NCI-H1105 (cell line): ENCODE data around the gene HDAC4.
A peak's percentile ranks its signal among the peaks of the same experiment; 100 is the strongest.
"Not testable (repeated sequence)": the region's sequence is repeated elsewhere in the genome, so short reads cannot be mapped to it uniquely, and the experiment has no call there.

Experiments used
- DNase-seq: peaks from one replicate; lab custom pipeline; 2025; lab: John Stamatoyannopoulos, UW

HDAC4 gene

GRCh38 chr2:239186516-239187357, 214.1 kb downstream of the HDAC4 start:
- no peak for DNase-seq

GRCh38 chr2:239184968-239185903, 215.6 kb downstream of the HDAC4 start:
- no peak for DNase-seq

GRCh38 chr2:239184179-239184578, 216.6 kb downstream of the HDAC4 start:
- no peak for DNase-seq

- DNase-seq, result no peak
Observed at GRCh38 chr2:239182981-239183791, 217.6 kb downstream of the HDAC4 start.

GRCh38 chr2:239181903-239182581, 218.8 kb downstream of the HDAC4 start:
- DNase-seq, result peak; percentile 78

- DNase-seq, result peak; percentile 78
Observed at GRCh38 chr2:239181074-239181902, 219.5 kb downstream of the HDAC4 start.

- DNase-seq, result no peak
Observed at GRCh38 chr2:239180526-239181073, 220.2 kb downstream of the HDAC4 start.

- DNase-seq, result no peak
Observed at GRCh38 chr2:239179851-239180371, 220.9 kb downstream of the HDAC4 start.

GRCh38 chr2:239178954-239179353, 221.9 kb downstream of the HDAC4 start:
- no peak for DNase-seq

GRCh38 chr2:239178484-239178883, 222.3 kb downstream of the HDAC4 start:
- DNase-seq, result no peak

- DNase-seq, result no peak
Observed at GRCh38 chr2:239177908-239178307, 222.9 kb downstream of the HDAC4 start.

GRCh38 chr2:239177325-239177724, 223.5 kb downstream of the HDAC4 start:
- no peak for DNase-seq

- DNase-seq, result not testable (repeated sequence)
Observed at GRCh38 chr2:239176138-239176803, 224.5 kb downstream of the HDAC4 start.

GRCh38 chr2:239175181-239175580, 225.6 kb downstream of the HDAC4 start:
- DNase-seq, result no peak

GRCh38 chr2:239173301-239173700, 227.5 kb downstream of the HDAC4 start:
- no peak for DNase-seq

GRCh38 chr2:239171643-239172042, 229.2 kb downstream of the HDAC4 start:
- DNase-seq, result no peak

GRCh38 chr2:239169311-239170048, 231.3 kb downstream of the HDAC4 start:
- no peak for DNase-seq

GRCh38 chr2:239168575-239168974, 232.2 kb downstream of the HDAC4 start:
- DNase-seq, result no peak
